ENCODE results near the gene PRAMEF11. TPM values are rescaled to one million over a fixed set of nuclear protein-coding genes. Genes with fewer than 3 reads are reported as not detected.
"Not testable (repeated sequence)": the region's sequence is repeated elsewhere in the genome, so short reads cannot be mapped to it uniquely, and the experiment has no call there.

The PRAMEF11 gene
- total and polyA plus RNA-seq, 2 of the 8 experiments (the other 6 are each of a cell fraction or from before 2014, with no cell fraction given), result not detected

DNA sequence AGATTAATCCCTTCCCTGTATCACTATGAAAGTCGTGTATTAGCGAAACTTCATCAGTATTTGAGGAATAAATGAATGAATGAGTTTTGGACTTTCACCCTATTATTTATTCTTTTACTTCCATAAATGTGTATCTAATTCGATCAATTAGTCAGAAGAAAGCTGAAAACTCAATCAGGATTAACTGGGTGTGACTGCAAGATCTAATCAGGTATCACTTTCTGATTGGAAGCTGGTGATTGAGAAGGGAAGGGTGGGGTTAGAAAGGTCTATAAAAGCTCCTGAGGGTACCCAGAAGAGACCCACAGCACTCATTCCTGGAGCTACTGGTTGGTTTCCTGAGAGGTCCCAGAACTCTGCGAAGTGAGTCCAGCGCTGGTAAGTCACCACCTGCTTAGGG, 40.1 kb downstream of the PRAMEF11 start, which contains the start of gene PRAMEF1:
TSS of gene PRAMEF1 (plus strand) at position 301 of the 400 bp plus-strand sequence. CDS start 1,831 bp downstream, outside the sequence.
- H2BK20ac ChIP-seq (ENCODE audit: low read length); H2AFZ ChIP-seq (ENCODE audit: low read length); H3K4me1 ChIP-seq (replicated peaks in 1 of 4; ENCODE audit: control insufficient read depth in 3 of 4, insufficient read depth in 4 of 4, low read length in 3 of 4); POLR2A ChIA-PET (ENCODE audit: partially characterized antibody); FAIRE-seq; H3K9ac ChIP-seq (replicated peaks in 1 of 4; ENCODE audit: extremely low read depth in 1 of 4, low read depth in 3 of 4, low read length in 3 of 4); H4K20me1 ChIP-seq (replicated peaks in 1 of 2; ENCODE audit: control insufficient read depth in 1 of 2, insufficient read depth in 2 of 2, low read length in 2 of 2); CTCF ChIA-PET (ENCODE audit: partially characterized antibody); H3K23me2 ChIP-seq (ENCODE audit: low read depth, low read length); H3K23ac ChIP-seq (ENCODE audit: insufficient read length); H3K9me3 ChIP-seq (ENCODE audit: insufficient read depth in 2 of 2, low read depth in 1 of 2, low read length in 1 of 2); H3K79me2 ChIP-seq (ENCODE audit: control insufficient read depth in 1 of 2, insufficient read depth in 2 of 2, low read length in 2 of 2); H3K4me2 ChIP-seq (ENCODE audit: insufficient read depth in 1 of 2, low read depth in 2 of 2, low read length in 2 of 2); H3K79me1 ChIP-seq (ENCODE audit: low read depth, low read length); H4K91ac ChIP-seq (replicated peaks; ENCODE audit: insufficient read length, low read length); H3K36me3 ChIP-seq (ENCODE audit: control insufficient read depth in 2 of 4, insufficient read depth in 4 of 4, low read length in 3 of 4); H3K4ac ChIP-seq (replicated peaks; ENCODE audit: insufficient read length, low read depth, low read length); DNase-seq (ENCODE audit: low read depth in 1 of 2, low spot score in 2 of 2); H3K4me3 ChIP-seq (ENCODE audit: extremely low read depth in 1 of 4, insufficient read depth in 2 of 4, low read depth in 3 of 4, low read length in 4 of 4); H4K8ac ChIP-seq (ENCODE audit: extremely low read depth, insufficient read depth, low read length); H3K18ac ChIP-seq (ENCODE audit: extremely low read depth, low read length); H2AK5ac ChIP-seq (ENCODE audit: low read depth, low read length); H2BK120ac ChIP-seq (replicated peaks; ENCODE audit: low read depth, low read length); H2BK12ac ChIP-seq (ENCODE audit: low read depth, low read length); H4K5ac ChIP-seq (ENCODE audit: insufficient read length, low read depth, low read length); H3K27ac ChIP-seq (ENCODE audit: low read depth, low read length); H3K27me3 ChIP-seq (replicated peaks in 1 of 4; ENCODE audit: control insufficient read depth in 3 of 4, extremely low read depth in 1 of 4, insufficient read depth in 3 of 4, low read length in 3 of 4); H2BK5ac ChIP-seq (ENCODE audit: low read depth, low read length); H3K56ac ChIP-seq (replicated peaks; ENCODE audit: insufficient read length, low read depth, low read length); H3K14ac ChIP-seq (ENCODE audit: insufficient read length); H2BK15ac ChIP-seq (ENCODE audit: low read length): not testable (repeated sequence)
- WGBS, 2 experiments (ENCODE audit: extremely low coverage in 1 of 2, insufficient coverage in 1 of 2, insufficient read length in 1 of 2, insufficient replicate concordance in 2 of 2, low coverage in 1 of 2, low lambda C conversion rate in 2 of 2, missing lambda C conversion rate in 1 of 2), result 87% methylated on average over 4 of the region's 5 CpGs; no CpG with 5 or more reads in 1 of the 2 experiments

DNA sequence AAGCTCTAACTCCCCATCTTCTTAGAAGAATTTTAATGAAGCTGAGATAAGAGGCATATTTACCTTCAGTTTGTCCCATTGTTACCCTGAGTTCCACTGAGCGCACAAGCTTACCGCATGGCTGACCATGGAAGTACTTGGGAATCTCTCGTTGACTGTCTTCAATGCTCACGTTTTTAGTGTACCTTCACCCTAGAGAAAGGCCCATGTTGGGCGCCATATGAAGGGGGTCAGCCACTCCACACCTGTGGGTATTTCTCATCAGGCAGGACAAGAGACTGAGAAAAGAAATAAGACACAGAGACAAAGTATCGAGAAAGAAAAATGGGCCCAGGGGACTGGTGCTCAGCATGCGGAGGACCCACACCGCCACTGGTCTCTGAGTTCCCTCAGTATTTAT, 46.5 kb downstream of the PRAMEF11 start:
- CTCF ChIA-PET (ENCODE audit: partially characterized antibody), result interaction anchor here (0.6 kb wide), 1 partner anchor 136 kb away, joined by 3 read pairs; no protein-coding TSS in a partner anchor
- H3K9me3 ChIP-seq (ENCODE audit: insufficient read depth in 2 of 2, low read depth in 1 of 2, low read length in 1 of 2); H2BK120ac ChIP-seq (replicated peaks; ENCODE audit: low read depth, low read length); H2AK5ac ChIP-seq (ENCODE audit: low read depth, low read length); H3K27ac ChIP-seq (ENCODE audit: low read depth, low read length); H3K9ac ChIP-seq (replicated peaks in 1 of 4; ENCODE audit: extremely low read depth in 1 of 4, low read depth in 3 of 4, low read length in 3 of 4); H2BK5ac ChIP-seq (ENCODE audit: low read depth, low read length); H3K27me3 ChIP-seq (replicated peaks in 1 of 4; ENCODE audit: control insufficient read depth in 3 of 4, extremely low read depth in 1 of 4, insufficient read depth in 3 of 4, low read length in 3 of 4); H2AFZ ChIP-seq (ENCODE audit: low read length); DNase-seq (ENCODE audit: low read depth in 1 of 2, low spot score in 2 of 2); H3K56ac ChIP-seq (replicated peaks; ENCODE audit: insufficient read length, low read depth, low read length); H3K23me2 ChIP-seq (ENCODE audit: low read depth, low read length); H2BK12ac ChIP-seq (ENCODE audit: low read depth, low read length); FAIRE-seq; H3K36me3 ChIP-seq (ENCODE audit: control insufficient read depth in 2 of 4, insufficient read depth in 4 of 4, low read length in 3 of 4); H3K4me1 ChIP-seq (replicated peaks in 1 of 4; ENCODE audit: control insufficient read depth in 3 of 4, insufficient read depth in 4 of 4, low read length in 3 of 4); H2BK20ac ChIP-seq (ENCODE audit: low read length); H3K18ac ChIP-seq (ENCODE audit: extremely low read depth, low read length); H4K8ac ChIP-seq (ENCODE audit: extremely low read depth, insufficient read depth, low read length); H3K4ac ChIP-seq (replicated peaks; ENCODE audit: insufficient read length, low read depth, low read length); H4K5ac ChIP-seq (ENCODE audit: insufficient read length, low read depth, low read length); H2BK15ac ChIP-seq (ENCODE audit: low read length); H3K14ac ChIP-seq (ENCODE audit: insufficient read length); H3K4me3 ChIP-seq (ENCODE audit: extremely low read depth in 1 of 4, insufficient read depth in 2 of 4, low read depth in 3 of 4, low read length in 4 of 4); POLR2A ChIA-PET (ENCODE audit: partially characterized antibody); H3K79me2 ChIP-seq (ENCODE audit: control insufficient read depth in 1 of 2, insufficient read depth in 2 of 2, low read length in 2 of 2); H4K91ac ChIP-seq (replicated peaks; ENCODE audit: insufficient read length, low read length); H3K79me1 ChIP-seq (ENCODE audit: low read depth, low read length); H3K4me2 ChIP-seq (ENCODE audit: insufficient read depth in 1 of 2, low read depth in 2 of 2, low read length in 2 of 2); H3K23ac ChIP-seq (ENCODE audit: insufficient read length); H4K20me1 ChIP-seq (replicated peaks in 1 of 2; ENCODE audit: control insufficient read depth in 1 of 2, insufficient read depth in 2 of 2, low read length in 2 of 2): not testable (repeated sequence)
- 80% methylated on average over 7 of the region's 8 CpGs; no CpG with 5 or more reads in 1 of the 2 experiments for WGBS, 2 experiments (ENCODE audit: extremely low coverage in 1 of 2, insufficient coverage in 1 of 2, insufficient read length in 1 of 2, insufficient replicate concordance in 2 of 2, low coverage in 1 of 2, low lambda C conversion rate in 2 of 2, missing lambda C conversion rate in 1 of 2)
